Bronchial epithelial cell (primary cell): Measurements from ENCODE around the gene CCDC34. TPM values are rescaled to one million over a fixed set of nuclear protein-coding genes. Genes with fewer than 3 reads are reported as not detected.
A peak's percentile ranks its signal among the peaks of the same experiment; 100 is the strongest.

Source experiments
- DNase-seq: peaks from one replicate; pipeline ENCODE4 v3.0.0-alpha.2; 2010; ENCODE audit warnings: low read depth
- FAIRE-seq: peaks from 2 replicates; lab custom pipeline; 2011; peaks lifted over from hg19 to GRCh38; lab: Jason Lieb, UNC
- H3K27me3 ChIP-seq: 2 replicates; pipeline ENCODE4 v1.5.1; 2011; ENCODE audit warnings: low read length; ENCODE audit not compliant: control insufficient read depth, insufficient read depth
- H3K36me3 ChIP-seq: 2 replicates; pipeline ENCODE4 v1.5.1; 2011; ENCODE audit warnings: low read length; ENCODE audit not compliant: control insufficient read depth, insufficient read depth
- H3K4me3 ChIP-seq: 2 replicates; pipeline ENCODE4 v1.5.1; 2011; ENCODE audit warnings: mild to moderate bottlenecking, low read depth, low read length, control low read depth
- total RNA-seq: library from RNA; depleted of rRNA; stranded (reverse); fragments of >200 nt; gene quantifications from 2 replicates; pipeline ENCODE4 v1.2.1, GENCODE V29; 2014
- TF ChIP-seq, protein P1 (sequence below): IDR thresholded peaks from 2 replicates; pipeline ENCODE4 v1.5.1; 2011; ENCODE audit warnings: mild to moderate bottlenecking, moderate library complexity, low read length, control low read depth, inconsistent platforms; ENCODE audit not compliant: insufficient read depth, severe bottlenecking

CCDC34 gene
- total RNA-seq, 1 donor from 2014 or later = 1.3 TPM

DNA sequence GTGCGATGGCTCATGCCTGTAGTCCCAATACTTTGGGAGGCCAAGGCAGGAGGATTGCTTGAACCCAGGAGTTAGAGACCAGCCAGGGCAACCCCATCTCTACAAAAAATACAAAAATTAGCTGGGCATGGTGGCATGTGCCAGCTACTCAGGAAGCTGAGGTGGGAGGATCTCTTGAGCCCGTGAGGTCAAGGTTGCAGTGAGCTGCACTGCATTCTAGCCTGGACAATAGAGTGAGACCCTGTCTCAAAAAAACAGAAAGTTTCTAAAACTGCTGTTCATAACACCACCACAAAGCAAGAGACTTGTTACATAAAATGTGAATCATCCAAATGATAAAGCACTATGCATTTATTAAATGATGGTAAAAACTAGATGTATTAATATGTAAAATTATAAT is 40.2 kb upstream of the CCDC34 start:
- no peak for FAIRE-seq
- H3K27me3 ChIP-seq = no peaks in the 10 kb centered on the region
- TF ChIP-seq, protein P1, sequence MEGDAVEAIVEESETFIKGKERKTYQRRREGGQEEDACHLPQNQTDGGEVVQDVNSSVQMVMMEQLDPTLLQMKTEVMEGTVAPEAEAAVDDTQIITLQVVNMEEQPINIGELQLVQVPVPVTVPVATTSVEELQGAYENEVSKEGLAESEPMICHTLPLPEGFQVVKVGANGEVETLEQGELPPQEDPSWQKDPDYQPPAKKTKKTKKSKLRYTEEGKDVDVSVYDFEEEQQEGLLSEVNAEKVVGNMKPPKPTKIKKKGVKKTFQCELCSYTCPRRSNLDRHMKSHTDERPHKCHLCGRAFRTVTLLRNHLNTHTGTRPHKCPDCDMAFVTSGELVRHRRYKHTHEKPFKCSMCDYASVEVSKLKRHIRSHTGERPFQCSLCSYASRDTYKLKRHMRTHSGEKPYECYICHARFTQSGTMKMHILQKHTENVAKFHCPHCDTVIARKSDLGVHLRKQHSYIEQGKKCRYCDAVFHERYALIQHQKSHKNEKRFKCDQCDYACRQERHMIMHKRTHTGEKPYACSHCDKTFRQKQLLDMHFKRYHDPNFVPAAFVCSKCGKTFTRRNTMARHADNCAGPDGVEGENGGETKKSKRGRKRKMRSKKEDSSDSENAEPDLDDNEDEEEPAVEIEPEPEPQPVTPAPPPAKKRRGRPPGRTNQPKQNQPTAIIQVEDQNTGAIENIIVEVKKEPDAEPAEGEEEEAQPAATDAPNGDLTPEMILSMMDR = no peak

DNA sequence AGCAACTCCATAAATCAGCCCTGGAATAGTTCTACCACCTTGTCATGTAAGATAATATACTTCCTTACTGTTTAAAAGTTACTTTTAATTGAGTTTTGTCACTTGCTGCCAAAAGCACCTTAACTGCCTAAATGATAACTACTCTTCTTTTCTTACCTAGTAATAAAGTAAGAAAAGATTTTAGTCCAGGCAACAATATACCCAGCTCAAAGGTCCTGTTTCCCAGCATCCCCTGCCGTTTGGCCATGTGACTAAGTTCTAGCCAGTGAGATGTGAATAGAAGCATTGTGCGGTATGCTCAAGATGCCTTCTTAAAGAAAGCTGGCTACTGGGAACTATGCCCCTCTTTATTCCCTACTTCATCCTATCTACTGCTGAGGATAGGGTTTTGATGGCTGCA is 39.4 kb upstream of the CCDC34 start:
- no peak for FAIRE-seq
- TF ChIP-seq, protein P1 = no peak
- Histone ChIP-seq H3K27me3 (no peaks in the 10 kb centered on the region), H3K4me3 (no peak overlapping the region), H3K36me3 (no peaks in the 10 kb centered on the region)
- no peak for DNase-seq

More for the DNA sequence above, 40.2 kb upstream of the CCDC34 start:
- no peaks in the 10 kb centered on the region for H3K36me3 ChIP-seq
- DNase-seq = no peak
- H3K4me3 ChIP-seq = no peak overlapping the region

DNA sequence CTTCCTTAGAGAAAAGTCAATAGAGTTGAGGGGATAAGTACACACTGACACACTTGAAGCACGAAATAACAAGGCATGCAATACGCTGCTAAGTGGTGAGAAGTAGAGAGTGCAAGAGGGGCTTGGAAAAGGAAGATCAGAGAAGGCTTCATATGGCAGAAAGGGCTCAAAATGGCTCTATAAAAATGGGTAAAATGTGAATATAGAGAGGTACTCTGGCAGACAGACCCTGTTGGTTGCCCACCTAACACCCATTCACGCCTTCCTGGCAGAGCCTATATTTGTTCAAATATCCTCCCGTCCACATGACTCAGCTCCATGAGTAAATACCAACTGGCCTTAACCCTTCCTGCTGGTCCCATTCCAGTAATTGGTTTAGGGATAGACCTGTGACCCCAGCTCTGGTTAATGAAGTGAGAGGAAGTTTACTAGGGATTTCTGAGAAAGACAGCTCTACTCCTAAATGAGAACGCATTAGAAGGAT is 38.9 kb upstream of the CCDC34 start:
- Histone ChIP-seq H3K27me3 (no peaks in the 10 kb centered on the region), H3K4me3 (no peak overlapping the region), H3K36me3 (no peaks in the 10 kb centered on the region)
- peak; percentile 72 for DNase-seq
- FAIRE-seq = no peak
- TF ChIP-seq, protein P1 = no peak

DNA sequence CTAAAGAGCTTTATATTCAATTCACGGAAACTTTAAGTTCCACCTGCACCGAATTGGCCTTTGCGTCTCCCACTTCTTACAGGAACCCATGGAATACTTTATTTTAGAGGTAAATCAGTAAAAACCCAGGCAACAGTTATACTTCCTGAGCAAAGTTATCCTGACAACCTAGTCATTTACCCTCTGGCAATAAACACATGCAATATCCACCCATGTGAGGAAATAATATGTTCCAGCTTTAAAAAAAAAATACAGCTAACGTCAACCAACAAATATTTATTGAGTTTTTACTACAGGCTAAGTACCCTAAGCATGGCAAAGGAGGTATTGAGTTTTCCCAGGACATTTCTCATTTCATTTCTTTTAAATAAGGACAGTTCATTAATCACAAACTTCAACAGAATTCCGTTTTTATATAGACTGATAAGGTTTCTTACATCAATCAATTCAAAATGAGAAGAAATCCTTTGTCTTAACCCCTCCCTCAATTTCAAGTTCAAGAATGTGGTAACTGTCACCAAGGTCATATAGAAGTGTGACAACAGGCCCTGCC is 38.3 kb upstream of the CCDC34 start:
- peak; percentile 63 for DNase-seq
- Histone ChIP-seq H3K36me3 (no peaks in the 10 kb centered on the region), H3K27me3 (no peaks in the 10 kb centered on the region), H3K4me3 (no peak overlapping the region)
- TF ChIP-seq, protein P1 = no peak
- no peak for FAIRE-seq

DNA sequence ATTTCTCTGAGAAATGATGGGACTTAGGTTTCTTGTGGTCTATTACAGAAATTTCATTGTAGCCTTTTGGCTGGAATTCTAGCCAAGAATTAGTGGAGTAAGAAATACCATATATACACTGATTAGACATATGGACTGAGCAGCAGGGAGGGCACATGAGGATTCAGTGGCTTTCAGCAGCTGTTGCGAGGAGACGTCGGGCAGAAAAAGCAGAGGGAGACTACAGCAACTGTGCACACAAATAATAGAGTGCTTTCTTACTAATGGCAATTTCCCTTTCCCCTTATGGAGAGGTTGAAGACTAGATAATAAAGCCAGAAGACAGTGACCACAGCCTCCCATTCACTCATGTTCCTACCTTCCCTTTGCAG is 35.4 kb upstream of the CCDC34 start:
- FAIRE-seq = no peak
- TF ChIP-seq, protein P1 = no peak

More for the DNA sequence above, 35.4 kb upstream of the CCDC34 start:
- no peak overlapping the region for H3K4me3 ChIP-seq
- no peak for DNase-seq
- H3K36me3 ChIP-seq = no peaks in the 10 kb centered on the region
- H3K27me3 ChIP-seq = no peaks in the 10 kb centered on the region
